Measurements from ENCODE around the gene ZNF367. TPM values are rescaled to one million over a fixed set of nuclear protein-coding genes. Genes with fewer than 3 reads are reported as not detected.

ZNF367 gene
- total and polyA plus RNA-seq, 2 experiments from 2014 or later = 2.5 to 12.3 TPM

- no peak overlapping the region for H3K4me3 Mint-ChIP-seq
Observed at GRCh38 chr9:96381125-96381524, 37.0 kb downstream of the ZNF367 start.

More at GRCh38 chr9:96381125-96381524, 37.0 kb downstream of the ZNF367 start:
- Mint-ChIP-seq H3K36me3 (ENCODE audit: low read depth) (no peaks in the 10 kb centered on the region), H3K27ac (no peak overlapping the region), H3K9me3 (no peaks in the 10 kb centered on the region), H3K4me1 (peaks cover 27% of the 10 kb centered on the region), H3K27me3 (ENCODE audit: insufficient read depth, low read depth, poor library complexity) (peaks cover 8% of the 10 kb centered on the region)
- ATAC-seq (no peak), DNase-seq (ENCODE audit: low spot score) (no peak)
- Histone ChIP-seq H3K36me3 (ENCODE audit: insufficient read depth) (no peaks in the 10 kb centered on the region), H2AFZ (no peak overlapping the region), H3K4me2 (no peak overlapping the region), H3K27me3 (ENCODE audit: insufficient read depth) (no peaks in the 10 kb centered on the region), H3K4me1 (ENCODE audit: insufficient read depth) (peaks cover 18% of the 10 kb centered on the region), H3F3A (replicated peaks; ENCODE audit: low read depth) (peaks cover 3% of the 10 kb centered on the region), H3K79me2 (replicated peaks; ENCODE audit: insufficient read depth) (no peaks in the 10 kb centered on the region), H3K27ac (ENCODE audit: low read depth) (no peak overlapping the region), H4K20me1 (replicated peaks; ENCODE audit: insufficient read depth) (no peaks in the 10 kb centered on the region), H3K9me2 (ENCODE audit: insufficient read depth) (no peaks in the 10 kb centered on the region), H3K4me3 (no peak overlapping the region)
- no peak for TF ChIP-seq NANOG (IDR thresholded peaks at IDR 0.05; ENCODE audit: borderline replicate concordance)
- TF ChIP-seq REST (IDR thresholded peaks at IDR 0.05; ENCODE audit: unreplicated experiment) = no peak
- no peak for TF ChIP-seq ZNF331 (CRISPR knock-in tag; IDR thresholded peaks at IDR 0.05; ENCODE audit: low read depth)
- TF ChIP-seq EZH2phosphoT487 (IDR thresholded peaks at IDR 0.05; ENCODE audit: unreplicated experiment) = no peak
- no peak for TF ChIP-seq ZNF462 (CRISPR knock-in tag; IDR thresholded peaks at IDR 0.05)
- TF ChIP-seq JUNB (IDR thresholded peaks at IDR 0.05; ENCODE audit: unreplicated experiment) = no peak
- TF ChIP-seq CTCF (conservative IDR thresholded peaks at IDR 0.05; ENCODE audit: low read depth in 2 of 2) = no peak
- no peak for TF ChIP-seq ZNF114 (CRISPR knock-in tag; IDR thresholded peaks at IDR 0.05)
- no peak for TF ChIP-seq CREB1 (CRISPR knock-in tag; IDR thresholded peaks at IDR 0.05; ENCODE audit: low read depth)
- no peak for TF ChIP-seq POLR2AphosphoS5 (IDR thresholded peaks at IDR 0.05; ENCODE audit: low read depth)
- TF ChIP-seq ETS1 (IDR thresholded peaks at IDR 0.05) = no peak
- no peak for TF ChIP-seq STAT1 (IDR thresholded peaks at IDR 0.05; ENCODE audit: unreplicated experiment)
- no peak for TF ChIP-seq EZH2 (IDR thresholded peaks at IDR 0.05; ENCODE audit: low read depth, unreplicated experiment)
